ENCODE results near the gene MPRIP. TPM values are rescaled to one million over a fixed set of nuclear protein-coding genes. Genes with fewer than 3 reads are reported as not detected.

The MPRIP gene
- total and polyA plus RNA-seq, 10 donors = 52.3 to 309 (median 131) TPM

DNA sequence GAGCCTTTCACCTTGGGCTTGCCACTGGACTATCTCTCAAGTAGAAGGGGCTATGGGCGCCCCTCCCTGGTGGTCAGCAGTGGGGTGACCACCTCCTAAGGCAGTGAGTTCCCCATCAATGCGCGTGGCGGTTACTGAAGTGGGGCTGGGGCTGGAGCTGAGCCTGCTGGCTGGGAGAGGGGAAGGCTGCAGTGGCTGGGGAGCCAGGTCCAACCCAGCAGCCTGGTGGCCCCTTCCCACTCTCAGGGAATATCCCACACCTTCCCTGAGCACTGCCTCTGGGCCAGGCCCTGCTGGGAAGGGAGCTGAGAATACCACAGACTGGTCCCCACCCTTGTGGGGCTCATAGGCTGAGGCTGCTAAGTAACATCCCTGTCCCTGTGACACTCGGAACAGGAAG, 19.8 kb upstream of the MPRIP start:
- TF ChIP-seq, protein P1, sequence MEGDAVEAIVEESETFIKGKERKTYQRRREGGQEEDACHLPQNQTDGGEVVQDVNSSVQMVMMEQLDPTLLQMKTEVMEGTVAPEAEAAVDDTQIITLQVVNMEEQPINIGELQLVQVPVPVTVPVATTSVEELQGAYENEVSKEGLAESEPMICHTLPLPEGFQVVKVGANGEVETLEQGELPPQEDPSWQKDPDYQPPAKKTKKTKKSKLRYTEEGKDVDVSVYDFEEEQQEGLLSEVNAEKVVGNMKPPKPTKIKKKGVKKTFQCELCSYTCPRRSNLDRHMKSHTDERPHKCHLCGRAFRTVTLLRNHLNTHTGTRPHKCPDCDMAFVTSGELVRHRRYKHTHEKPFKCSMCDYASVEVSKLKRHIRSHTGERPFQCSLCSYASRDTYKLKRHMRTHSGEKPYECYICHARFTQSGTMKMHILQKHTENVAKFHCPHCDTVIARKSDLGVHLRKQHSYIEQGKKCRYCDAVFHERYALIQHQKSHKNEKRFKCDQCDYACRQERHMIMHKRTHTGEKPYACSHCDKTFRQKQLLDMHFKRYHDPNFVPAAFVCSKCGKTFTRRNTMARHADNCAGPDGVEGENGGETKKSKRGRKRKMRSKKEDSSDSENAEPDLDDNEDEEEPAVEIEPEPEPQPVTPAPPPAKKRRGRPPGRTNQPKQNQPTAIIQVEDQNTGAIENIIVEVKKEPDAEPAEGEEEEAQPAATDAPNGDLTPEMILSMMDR (IDR thresholded peaks at IDR 0.05 in 8 of 11, conservative IDR thresholded peaks at IDR 0.05 in 3 of 11) = no peak
- no peak for TF ChIP-seq POLR2A (IDR thresholded peaks at IDR 0.05)
- no peak for TF ChIP-seq POLR2AphosphoS5 (IDR thresholded peaks at IDR 0.05)
- Histone ChIP-seq H3K4me1 (peaks cover 0 to 24% (median 7%) of the 10 kb centered on the region in 6 donors), H3K27me3 (replicated peaks in 1 of 7) (no peaks in the 10 kb centered on the region), H3K4me3 (no peak overlapping the region), H3K27ac (peak overlapping the region in 5 of 8 donors; percentile 58 to 74 (median 69)), H3K9me3 (no peaks in the 10 kb centered on the region), H3K36me3 (no peaks in the 10 kb centered on the region)
- intact Hi-C loops (cut with DNase I; ENCODE audit: low total_unique reads) = no loop called here
- no peak for DNase-seq
- 85 to 98% (median 90%) methylated on average over 3 to 5 of the region's 5 CpGs for WGBS, 5 donors

DNA sequence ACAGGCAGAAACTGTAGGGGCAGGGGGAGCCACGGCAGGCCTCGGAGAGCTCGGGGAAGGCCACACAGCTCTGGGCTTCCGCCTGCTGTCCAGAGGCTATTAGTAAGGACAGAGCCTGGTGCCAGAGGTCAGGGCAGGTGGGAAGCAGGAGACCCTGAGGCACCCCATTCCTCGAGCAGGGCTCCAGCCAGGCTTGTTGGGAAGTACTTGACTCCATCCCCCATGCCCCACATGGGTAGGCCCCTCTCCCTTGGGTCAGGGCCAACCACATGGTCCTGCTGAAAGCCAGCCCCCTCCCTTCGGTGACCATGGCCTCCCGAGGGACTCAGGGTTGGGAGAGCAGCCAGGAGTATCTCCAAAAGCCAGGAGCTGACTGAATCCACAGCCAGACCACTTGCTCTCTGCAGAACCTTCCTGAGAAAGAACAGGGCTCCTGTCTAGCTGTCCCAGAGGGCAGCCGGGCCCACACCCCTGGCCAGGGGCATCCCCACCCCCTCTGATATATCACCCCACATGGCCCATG, 17.4 kb upstream of the MPRIP start:
- WGBS, 5 donors = 85 to 91% (median 87%) methylated on average over 4 to 8 of the region's 8 CpGs
- DNase-seq = no peak
- Histone ChIP-seq H3K9me3 (no peaks in the 10 kb centered on the region), H3K4me3 (no peak overlapping the region), H3K27me3 (replicated peaks in 1 of 7) (no peaks in the 10 kb centered on the region), H3K36me3 (no peaks in the 10 kb centered on the region), H3K4me1 (peaks cover 0 to 35% (median 11%) of the 10 kb centered on the region in 6 donors), H3K27ac (no peak overlapping the region)
- intact Hi-C loops (cut with DNase I; ENCODE audit: low total_unique reads) = no loop called here
- TF ChIP-seq POLR2AphosphoS5 (IDR thresholded peaks at IDR 0.05) (no peak), POLR2A (IDR thresholded peaks at IDR 0.05) (no peak)
- TF ChIP-seq, protein P1 (IDR thresholded peaks at IDR 0.05 in 8 of 11, conservative IDR thresholded peaks at IDR 0.05 in 3 of 11) = no peak

DNA sequence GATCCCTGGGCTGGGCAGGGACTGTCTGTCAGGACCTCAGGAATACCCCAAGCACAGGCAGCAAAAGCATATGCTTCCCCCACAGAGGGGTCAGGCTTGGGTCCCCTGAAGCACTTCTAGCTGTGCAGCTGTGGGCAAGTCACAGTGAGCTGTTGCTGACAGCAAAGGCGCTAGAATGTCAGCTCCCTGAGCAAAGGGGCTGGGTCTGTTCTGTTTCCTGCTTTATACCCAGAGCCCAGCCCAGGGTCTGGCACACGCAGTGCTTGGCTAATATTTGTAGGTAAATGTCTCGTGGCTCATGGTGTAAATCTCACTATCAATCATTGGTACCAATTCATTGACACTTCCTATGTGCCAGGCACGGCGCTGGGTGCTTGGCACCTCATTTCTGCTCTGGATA, 16.6 kb upstream of the MPRIP start:
- DNase-seq = no peak
- Histone ChIP-seq H3K27me3 (replicated peaks in 1 of 7) (no peaks in the 10 kb centered on the region), H3K9me3 (no peaks in the 10 kb centered on the region), H3K4me1 (peaks cover 0 to 41% (median 11%) of the 10 kb centered on the region in 6 donors), H3K27ac (no peak overlapping the region), H3K4me3 (no peak overlapping the region), H3K36me3 (no peaks in the 10 kb centered on the region)
- TF ChIP-seq, protein P1 (IDR thresholded peaks at IDR 0.05 in 8 of 11, conservative IDR thresholded peaks at IDR 0.05 in 3 of 11) = no peak
- no peak for TF ChIP-seq POLR2A (IDR thresholded peaks at IDR 0.05)
- WGBS, 5 donors = 62 to 80% (median 69%) methylated on average over 5 of the region's 5 CpGs
- intact Hi-C loops (cut with DNase I; ENCODE audit: low total_unique reads) = no loop called here

DNA sequence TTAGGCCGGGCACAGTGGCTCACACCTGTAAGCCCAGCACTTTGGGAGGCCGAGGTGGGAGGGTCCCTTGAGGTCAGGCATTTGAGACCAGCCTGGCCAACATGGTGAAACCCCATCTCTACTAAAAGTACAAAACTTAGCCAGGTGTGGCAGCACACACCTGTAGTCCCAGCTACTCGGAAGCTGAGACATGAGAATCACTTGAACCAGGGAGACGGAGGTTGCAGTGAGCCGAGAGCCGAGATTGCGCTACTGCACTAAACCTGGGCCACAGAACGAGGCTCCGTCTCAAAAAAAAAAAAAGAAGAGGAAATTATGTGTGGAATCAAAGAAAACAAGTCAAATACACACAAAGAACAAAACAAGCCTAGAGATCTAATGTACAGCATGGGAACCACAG, 16.1 kb upstream of the MPRIP start:
- no peak overlapping the region for H3K27ac ChIP-seq
- 81 to 91% (median 88%) methylated on average over 9 of the region's 9 CpGs for WGBS, 5 donors
- no peaks in the 10 kb centered on the region for H3K27me3 ChIP-seq (replicated peaks in 1 of 7)
- no peak for TF ChIP-seq POLR2AphosphoS5 (IDR thresholded peaks at IDR 0.05)
- TF ChIP-seq, protein P1 (IDR thresholded peaks at IDR 0.05 in 8 of 11, conservative IDR thresholded peaks at IDR 0.05 in 3 of 11) = no peak
- no peak for DNase-seq
- peaks cover 0 to 47% (median 13%) of the 10 kb centered on the region in 6 donors for H3K4me1 ChIP-seq
- intact Hi-C loops (cut with DNase I; ENCODE audit: low total_unique reads) = no loop called here
- no peaks in the 10 kb centered on the region for H3K36me3 ChIP-seq
- no peak overlapping the region for H3K4me3 ChIP-seq
- H3K9me3 ChIP-seq = no peaks in the 10 kb centered on the region
